ENCODE data around the gene CSNK2A2. TPM values are rescaled to one million over a fixed set of nuclear protein-coding genes. Genes with fewer than 3 reads are reported as not detected.

The CSNK2A2 gene
- polyA plus RNA-seq, 3 donors, result 27.3 to 31.5 (median 28.6) TPM

- WGBS, 3 donors, result 59 to 66% (median 61%) methylated on average over 5 of the region's 5 CpGs
- no peak overlapping the region for H3K27ac ChIP-seq (ENCODE audit: low read depth, low read length)
These were observed 3.3 kb upstream of the CSNK2A2 start for GRCh38 chr16:58201163-58201562.

- no peak overlapping the region for H3K27ac ChIP-seq (ENCODE audit: low read depth, low read length)
- 77 to 83% (median 82%) methylated on average over 7 of the region's 7 CpGs for WGBS, 3 donors
These were observed 2.3 kb upstream of the CSNK2A2 start for GRCh38 chr16:58200004-58200797.

GRCh38 chr16:58198803-58199411 is 1.0 kb upstream of the CSNK2A2 start:
- 86 to 90% (median 90%) methylated on average over 3 of the region's 3 CpGs for WGBS, 3 donors
- no peak overlapping the region for H3K27ac ChIP-seq (ENCODE audit: low read depth, low read length)

- H3K27ac ChIP-seq (ENCODE audit: low read depth, low read length), result no peak overlapping the region
- WGBS, 3 donors, result 0 to 1% (median 1%) methylated on average over 20 to 74 of the region's 97 CpGs
These were observed 443 bp downstream of the CSNK2A2 start for GRCh38 chr16:58197314-58198012.

GRCh38 chr16:58196898-58197313 is 1.0 kb downstream of the CSNK2A2 start:
- WGBS, 3 donors, result 14 to 21% (median 17%) methylated on average over 11 of the region's 11 CpGs
- H3K27ac ChIP-seq (ENCODE audit: low read depth, low read length), result no peak overlapping the region

GRCh38 chr16:58195771-58196170 is 2.1 kb downstream of the CSNK2A2 start:
- 83 to 89% (median 84%) methylated on average over 3 of the region's 3 CpGs for WGBS, 3 donors
- H3K27ac ChIP-seq (ENCODE audit: low read depth, low read length), result no peak overlapping the region

- 74 to 90% (median 80%) methylated on average over 4 of the region's 4 CpGs for WGBS, 3 donors
- H3K27ac ChIP-seq (ENCODE audit: low read depth, low read length), result no peak overlapping the region
These were observed 2.6 kb downstream of the CSNK2A2 start for GRCh38 chr16:58195344-58195743.

GRCh38 chr16:58194790-58195189 is 3.1 kb downstream of the CSNK2A2 start:
- no peak overlapping the region for H3K27ac ChIP-seq (ENCODE audit: low read depth, low read length)
- WGBS, 3 donors, result 63 to 80% (median 64%) methylated on average over 3 of the region's 3 CpGs

- H3K27ac ChIP-seq (ENCODE audit: low read depth, low read length), result no peak overlapping the region
- 88 to 90% (median 90%) methylated on average over 10 of the region's 10 CpGs for WGBS, 3 donors
These were observed 10.1 kb downstream of the CSNK2A2 start for GRCh38 chr16:58187665-58188421.

- H3K27ac ChIP-seq (ENCODE audit: low read depth, low read length), result no peak overlapping the region
These were observed 10.8 kb downstream of the CSNK2A2 start for GRCh38 chr16:58187092-58187491.

GRCh38 chr16:58186176-58186944 is 11.5 kb downstream of the CSNK2A2 start:
- 44 to 77% (median 75%) methylated on average over 6 of the region's 6 CpGs for WGBS, 3 donors

GRCh38 chr16:58177353-58177710 is 20.6 kb downstream of the CSNK2A2 start:
- WGBS, 3 donors, result 86 to 88% (median 88%) methylated on average over 1 of the region's 1 CpG
- H3K27ac ChIP-seq (ENCODE audit: low read depth, low read length), result no peak overlapping the region

More at GRCh38 chr16:58186176-58186944, 11.5 kb downstream of the CSNK2A2 start:
- H3K27ac ChIP-seq (ENCODE audit: low read depth, low read length), result no peak overlapping the region

GRCh38 chr16:58176608-58177352 is 21.1 kb downstream of the CSNK2A2 start:
- WGBS, 3 donors, result 89 to 92% (median 91%) methylated on average over 5 of the region's 5 CpGs
- H3K27ac ChIP-seq (ENCODE audit: low read depth, low read length), result no peak overlapping the region

GRCh38 chr16:58170223-58170622 is 27.7 kb downstream of the CSNK2A2 start:
- no peak overlapping the region for H3K27ac ChIP-seq (ENCODE audit: low read depth, low read length)
- 98 to 100% (median 98%) methylated on average over 2 of the region's 2 CpGs for WGBS, 3 donors

GRCh38 chr16:58160855-58161254 is 37.1 kb downstream of the CSNK2A2 start:
- H3K27ac ChIP-seq (ENCODE audit: low read depth, low read length), result no peak overlapping the region
- WGBS, 3 donors, result 78 to 91% (median 87%) methylated on average over 3 of the region's 3 CpGs

GRCh38 chr16:58158725-58159124 is 39.2 kb downstream of the CSNK2A2 start:
- no peak overlapping the region for H3K27ac ChIP-seq (ENCODE audit: low read depth, low read length)
- WGBS, 3 donors, result 73 to 90% (median 78%) methylated on average over 3 of the region's 3 CpGs

GRCh38 chr16:58157951-58158540 is 39.9 kb downstream of the CSNK2A2 start:
- H3K27ac ChIP-seq (ENCODE audit: low read depth, low read length), result no peak overlapping the region
- 78 to 83% (median 82%) methylated on average over 29 of the region's 29 CpGs for WGBS, 3 donors

All from adipose tissue (tissue), 3 donors.